ENCODE data around the gene UBA3.

Gene UBA3

GRCh38 chr3:69080233-69080920 lies at the start of gene UBA3:
TSS of gene UBA3 (minus strand) at chr3:69080365. CDS start at chr3:69080353, 12 bp downstream.
- DNase-seq (ENCODE audit: low spot score), result peak; percentile 95

GRCh38 chr3:69129531-69129930 lies 49.4 kb upstream of the UBA3 start:
- peak; percentile 42 for DNase-seq (ENCODE audit: low spot score)

DNA sequence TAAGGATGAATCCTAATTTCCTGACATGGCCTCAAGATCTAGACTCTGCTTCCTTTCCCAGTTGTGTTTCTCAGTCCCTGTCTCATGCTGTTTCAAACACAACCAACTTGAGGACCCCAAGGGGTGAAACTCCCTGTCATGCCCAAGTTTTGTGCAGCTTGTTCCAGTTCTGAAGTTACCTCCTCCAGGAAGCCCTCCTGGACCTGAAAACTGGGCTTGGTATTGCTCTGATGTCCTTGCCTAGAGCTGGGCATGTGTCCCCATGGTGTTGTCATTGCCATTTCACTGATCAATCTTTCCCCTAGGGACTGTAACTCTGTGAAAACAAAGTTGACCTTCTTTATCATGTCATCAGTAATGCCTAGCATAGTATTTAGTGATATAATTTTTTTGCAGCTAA lies 48.3 kb upstream of the UBA3 start:
- DNase-seq (ENCODE audit: low spot score), result no peak

DNA sequence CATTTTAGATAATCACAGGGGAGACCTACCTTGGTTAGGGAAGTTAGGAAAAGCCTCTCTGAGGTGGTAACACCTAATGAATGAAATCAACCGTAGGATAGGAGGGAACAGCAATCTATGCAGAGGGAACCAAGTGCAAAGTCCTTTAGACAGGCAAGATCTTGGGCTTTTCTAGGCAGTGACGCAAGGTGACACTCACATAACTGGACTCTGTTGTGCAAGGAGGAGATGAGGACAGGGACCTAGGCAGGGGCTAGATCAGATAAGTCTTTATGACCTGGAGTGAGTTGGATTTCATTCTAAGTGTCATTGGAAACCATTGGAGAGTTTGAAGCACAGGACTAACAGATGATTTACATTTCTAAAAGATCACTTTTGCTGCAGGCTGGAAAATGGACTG lies 46.8 kb upstream of the UBA3 start:
- DNase-seq (ENCODE audit: low spot score), result no peak

GRCh38 chr3:69126216-69126615 lies 46.1 kb upstream of the UBA3 start:
- no peak for DNase-seq (ENCODE audit: low spot score)

DNA sequence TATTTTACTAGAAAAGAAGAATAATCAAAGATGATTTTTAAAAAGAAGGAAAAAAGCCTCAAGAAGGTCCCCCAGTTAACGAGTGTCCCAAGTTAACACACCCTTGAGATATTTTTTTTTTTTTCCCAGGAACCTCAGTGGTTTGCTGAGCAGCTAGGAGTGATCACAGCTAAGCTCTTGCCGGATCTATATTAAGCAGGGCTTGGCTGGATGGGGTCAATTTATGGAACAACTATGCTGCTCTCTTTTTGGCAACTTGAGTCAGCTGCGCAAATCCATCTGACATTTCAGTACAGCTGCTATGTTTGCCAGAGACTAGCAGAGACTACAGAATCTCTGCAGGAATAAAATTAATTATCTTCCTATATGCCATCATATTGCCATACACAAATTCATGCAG lies 42.2 kb upstream of the UBA3 start, which contains the start of gene LMOD3:
Gene LMOD3 (minus strand): TSS at position 193 of the 400 bp plus-strand sequence. CDS start 209 bp downstream, outside the sequence.
- no peak for DNase-seq (ENCODE audit: low spot score)

DNA sequence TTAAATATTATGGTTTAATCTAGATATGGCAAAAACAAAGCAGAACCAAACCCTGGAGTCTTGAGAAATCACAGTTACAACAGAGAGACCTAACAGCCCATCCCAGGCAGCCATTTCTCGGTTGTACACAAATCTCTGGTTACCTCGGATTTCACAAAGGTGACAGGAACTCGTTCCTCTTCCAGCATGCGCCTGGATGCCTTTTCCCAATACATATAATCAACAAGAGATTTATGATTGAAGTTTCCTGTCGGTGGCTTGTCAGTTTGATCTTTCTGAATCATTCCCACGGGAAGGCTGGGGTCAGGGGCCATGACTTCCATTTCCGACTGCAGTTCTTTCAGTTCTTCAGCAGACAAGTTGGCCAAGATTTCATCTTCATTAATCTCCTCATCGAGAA lies 41.8 kb upstream of the UBA3 start:
- DNase-seq (ENCODE audit: low spot score), result no peak

- no peak for DNase-seq (ENCODE audit: low spot score)
These were observed 41.3 kb upstream of the UBA3 start for GRCh38 chr3:69121513-69121912.

DNA sequence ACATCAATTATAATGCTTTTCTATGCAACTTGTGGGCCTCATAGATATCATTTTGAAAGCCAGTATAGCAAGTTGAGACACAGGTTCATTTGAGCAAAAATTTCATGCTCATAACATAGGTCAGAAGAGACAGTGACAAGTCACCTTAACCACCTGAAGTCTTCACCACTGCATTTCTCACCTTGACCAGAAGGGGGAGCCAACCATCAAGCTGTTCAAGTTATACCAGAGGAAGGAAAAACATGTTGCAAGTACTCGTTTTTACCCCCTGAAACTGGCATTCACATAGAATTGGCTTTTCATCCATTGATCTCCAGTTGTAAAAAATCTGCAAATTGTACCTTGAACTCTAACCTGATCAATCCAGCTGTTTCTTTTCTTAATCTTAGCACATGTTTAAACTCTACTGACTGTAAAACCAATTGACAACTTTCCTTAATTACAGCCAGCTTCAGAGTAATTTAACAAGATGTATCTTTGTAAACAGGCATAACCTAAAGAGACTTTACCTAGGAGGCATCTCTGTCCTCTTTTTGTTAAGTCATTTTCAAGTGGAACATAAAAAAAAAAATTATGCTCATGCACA lies 40.8 kb upstream of the UBA3 start:
- peak; percentile 58 for DNase-seq (ENCODE audit: low spot score)

DNA sequence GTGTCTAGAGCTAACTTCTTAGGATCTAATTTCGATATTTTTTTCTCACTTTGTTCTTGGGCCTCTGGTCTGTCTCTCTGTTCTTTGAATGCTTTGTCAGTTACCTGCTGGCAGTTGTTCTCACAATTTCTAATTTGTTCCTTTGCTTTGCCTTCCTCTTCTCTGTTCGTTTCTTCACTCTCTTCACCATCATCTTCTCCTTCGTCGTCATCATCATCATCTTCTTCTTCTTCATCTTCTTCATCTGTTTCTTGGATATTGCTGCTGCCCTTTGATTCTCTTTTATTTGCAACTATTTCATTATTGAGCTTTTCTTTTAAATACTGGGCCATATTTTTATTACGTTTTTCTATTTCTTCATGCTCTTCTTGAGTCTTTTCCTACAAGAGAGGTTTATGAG lies 39.5 kb upstream of the UBA3 start:
- no peak for DNase-seq (ENCODE audit: low spot score)

DNA sequence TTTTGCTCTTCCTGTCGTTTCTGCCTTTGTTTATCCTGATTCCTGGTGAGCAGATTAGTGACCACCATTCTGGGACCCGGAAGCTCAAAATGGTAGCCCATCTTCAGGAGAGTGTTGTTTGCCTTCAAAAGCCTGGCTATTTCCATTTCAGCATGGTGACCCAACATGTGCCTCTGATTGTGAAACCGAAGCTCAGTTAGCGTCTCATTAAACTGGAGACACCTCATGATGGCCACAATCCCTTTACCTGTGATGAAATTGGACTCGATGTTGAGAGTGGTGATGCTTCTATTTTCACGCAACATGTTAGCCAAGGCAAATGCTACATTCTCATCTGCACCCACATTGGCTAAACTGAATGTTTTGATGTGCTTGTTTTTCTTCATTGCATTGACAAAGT lies 39.0 kb upstream of the UBA3 start:
- no peak for DNase-seq (ENCODE audit: low spot score)

DNA sequence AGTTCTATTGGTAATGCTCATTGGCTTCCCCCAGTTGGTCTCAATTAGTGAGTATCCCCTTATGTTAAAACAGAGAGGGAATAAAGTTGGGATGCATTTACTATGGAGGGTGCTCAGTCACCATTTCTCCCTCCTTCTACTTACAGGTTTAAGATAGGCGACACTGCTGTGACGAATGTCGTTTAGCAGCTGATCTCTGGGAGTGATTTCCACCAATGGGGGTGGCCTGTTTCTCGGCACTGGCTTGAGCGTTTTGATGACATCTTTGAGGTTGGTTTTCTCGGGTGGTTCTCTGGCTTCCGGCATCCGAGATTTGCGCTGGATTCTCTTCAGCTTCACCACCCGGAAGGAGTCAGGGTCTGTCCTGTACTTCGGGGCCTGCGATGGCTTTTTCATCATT lies 38.4 kb upstream of the UBA3 start:
- no peak for DNase-seq (ENCODE audit: low spot score)

GRCh38 chr3:69116897-69117296 lies 36.7 kb upstream of the UBA3 start:
- no peak for DNase-seq (ENCODE audit: low spot score)

- DNase-seq (ENCODE audit: low spot score), result no peak
These were observed 36.0 kb upstream of the UBA3 start for GRCh38 chr3:69116162-69116561.

- DNase-seq (ENCODE audit: low spot score), result peak; percentile 28
These were observed 35.6 kb upstream of the UBA3 start for GRCh38 chr3:69115731-69116130.

- DNase-seq (ENCODE audit: low spot score), result no peak
These were observed 33.4 kb upstream of the UBA3 start for GRCh38 chr3:69113536-69113935.

- no peak for DNase-seq (ENCODE audit: low spot score)
These were observed 30.9 kb upstream of the UBA3 start for GRCh38 chr3:69110941-69111546.

GRCh38 chr3:69108811-69109210 lies 28.6 kb upstream of the UBA3 start:
- no peak for DNase-seq (ENCODE audit: low spot score)

GRCh38 chr3:69107841-69108240 lies 27.7 kb upstream of the UBA3 start:
- DNase-seq (ENCODE audit: low spot score), result no peak

- peak; percentile 7 for DNase-seq (ENCODE audit: low spot score)
These were observed 25.2 kb upstream of the UBA3 start for GRCh38 chr3:69105320-69105719.

- DNase-seq (ENCODE audit: low spot score), result no peak
These were observed 24.4 kb upstream of the UBA3 start for GRCh38 chr3:69104586-69104985.

- no peak for DNase-seq (ENCODE audit: low spot score)
These were observed 23.0 kb upstream of the UBA3 start for GRCh38 chr3:69103123-69103522.

GRCh38 chr3:69102384-69102783 lies 22.2 kb upstream of the UBA3 start:
- no peak for DNase-seq (ENCODE audit: low spot score)

DNA sequence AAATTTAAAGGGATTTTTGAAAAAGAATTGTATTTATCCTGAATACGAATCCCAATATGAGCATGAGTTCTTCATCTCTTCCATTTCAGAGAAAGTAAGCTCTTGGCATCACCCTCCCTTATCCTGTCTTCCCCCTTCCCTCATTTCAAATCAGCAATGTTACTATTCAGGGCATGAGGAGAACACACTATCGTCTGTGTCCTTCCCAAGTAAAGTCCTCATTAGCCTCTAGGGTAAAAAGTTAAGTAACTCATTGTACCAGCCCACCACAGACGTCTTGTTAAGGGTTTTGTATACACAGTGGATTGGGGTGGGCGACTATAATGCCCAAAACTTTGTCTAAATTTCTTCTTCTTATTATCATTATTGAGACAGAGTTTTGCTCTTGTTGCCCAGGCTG lies 19.4 kb upstream of the UBA3 start:
- DNase-seq (ENCODE audit: low spot score), result no peak

All from GM03348 (cell line).